NCI-H345 treated with DMSO at 0.1 percent for 48 hours (cell line): ENCODE data around the gene PRTG.
"Not testable (repeated sequence)": the region's sequence is repeated elsewhere in the genome, so short reads cannot be mapped to it uniquely, and the experiment has no call there.

Experiments
- DNase-seq: peaks from one replicate; lab custom pipeline; 2025; ENCODE audit not compliant: unreplicated experiment; lab: John Stamatoyannopoulos, UW

PRTG gene

GRCh38 chr15:55649058-55649423 is 93.9 kb downstream of the PRTG start:
- no peak for DNase-seq

GRCh38 chr15:55638764-55639163 is 104.2 kb downstream of the PRTG start:
- DNase-seq: no peak

- no peak for DNase-seq
Measured at GRCh38 chr15:55637086-55637485, 105.9 kb downstream of the PRTG start.

DNA sequence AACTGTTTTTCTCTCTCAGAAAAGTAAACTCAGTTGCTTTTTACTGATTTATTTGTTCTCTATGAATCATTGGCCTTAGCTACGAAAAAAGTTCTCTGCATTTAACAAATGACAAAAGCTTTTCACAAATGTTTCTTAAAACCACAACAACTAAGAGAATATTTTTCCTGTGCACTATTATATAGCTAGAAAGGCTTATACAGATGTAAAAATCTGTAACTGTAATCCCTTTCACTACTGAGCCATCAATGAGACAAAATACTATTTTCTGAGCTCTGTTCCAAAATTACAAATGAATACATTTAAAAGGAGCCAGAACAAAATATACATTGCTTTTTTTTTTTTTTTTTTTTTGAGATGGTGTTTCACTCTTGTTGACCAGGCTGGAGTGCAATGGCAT is 109.2 kb downstream of the PRTG start:
- no peak for DNase-seq

GRCh38 chr15:55632434-55632833 is 110.5 kb downstream of the PRTG start:
- no peak for DNase-seq

DNA sequence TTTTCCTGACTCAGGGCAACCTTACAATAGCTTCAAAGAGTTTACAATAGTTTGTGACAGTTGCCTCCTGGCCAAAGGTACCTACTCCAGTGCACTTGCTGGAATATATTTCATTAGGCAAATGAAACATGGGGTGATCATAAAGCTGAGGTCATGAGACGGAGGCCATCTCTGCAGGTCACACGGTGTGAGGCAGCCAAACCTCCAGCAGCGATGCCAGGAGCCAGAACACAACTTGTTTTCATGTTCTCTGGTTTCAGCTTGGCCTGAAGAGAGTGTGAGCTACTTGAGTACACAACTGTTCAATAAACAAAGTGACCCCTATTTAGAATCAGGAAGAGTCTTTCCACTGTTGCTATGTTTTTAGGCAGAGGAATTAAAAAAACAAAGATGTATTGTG is 112.1 kb downstream of the PRTG start:
- no peak for DNase-seq

DNA sequence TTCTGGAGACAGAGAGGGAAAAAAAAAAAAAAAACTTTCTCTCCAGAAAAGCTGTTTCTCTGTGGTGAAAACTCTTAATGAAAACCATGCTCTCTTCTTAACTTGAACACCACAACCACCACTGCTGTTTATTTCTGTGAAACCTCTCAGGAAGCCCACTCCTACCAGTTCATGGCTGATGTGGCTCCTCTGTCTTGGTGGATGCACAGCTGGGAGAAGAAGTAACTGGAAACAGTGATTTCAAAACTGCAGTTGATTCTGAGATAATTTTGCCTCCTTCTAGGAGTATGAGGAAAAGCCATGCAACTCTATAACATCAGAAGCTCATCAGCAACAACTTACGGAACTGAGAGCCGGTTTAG is 114.6 kb downstream of the PRTG start:
- no peak for DNase-seq

DNA sequence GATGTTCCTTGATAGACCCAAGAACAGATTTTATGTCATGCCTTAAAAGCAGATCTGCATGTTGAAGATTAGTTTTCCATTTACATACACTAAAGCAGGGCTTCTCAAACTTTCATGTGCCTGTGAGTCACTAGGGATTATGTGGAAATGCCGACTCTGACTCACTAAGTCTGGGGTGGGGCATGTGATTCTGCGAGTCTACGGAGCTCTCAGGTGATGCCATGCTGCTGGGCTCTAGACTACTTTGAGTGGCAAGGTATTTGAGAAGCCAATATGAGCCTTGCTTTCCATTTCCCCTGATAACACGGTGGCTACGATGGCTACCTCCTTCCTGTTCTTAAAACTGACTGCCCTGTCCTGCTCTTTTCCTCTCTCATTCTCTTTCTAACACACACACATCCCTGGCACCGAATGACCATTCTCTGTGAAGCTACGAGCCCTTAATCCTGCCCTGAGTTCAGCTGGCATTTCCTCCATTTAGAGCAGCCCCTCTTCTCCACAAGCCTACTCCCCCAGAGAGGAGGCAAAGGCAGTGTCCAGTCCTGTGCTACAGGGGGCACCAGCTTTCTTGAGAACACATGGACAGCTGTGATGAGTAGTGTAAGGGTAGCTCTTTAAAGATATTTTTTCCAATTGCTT is 115.1 kb downstream of the PRTG start:
- no peak for DNase-seq

GRCh38 chr15:55619783-55620182 is 123.2 kb downstream of the PRTG start:
- no peak for DNase-seq

DNA sequence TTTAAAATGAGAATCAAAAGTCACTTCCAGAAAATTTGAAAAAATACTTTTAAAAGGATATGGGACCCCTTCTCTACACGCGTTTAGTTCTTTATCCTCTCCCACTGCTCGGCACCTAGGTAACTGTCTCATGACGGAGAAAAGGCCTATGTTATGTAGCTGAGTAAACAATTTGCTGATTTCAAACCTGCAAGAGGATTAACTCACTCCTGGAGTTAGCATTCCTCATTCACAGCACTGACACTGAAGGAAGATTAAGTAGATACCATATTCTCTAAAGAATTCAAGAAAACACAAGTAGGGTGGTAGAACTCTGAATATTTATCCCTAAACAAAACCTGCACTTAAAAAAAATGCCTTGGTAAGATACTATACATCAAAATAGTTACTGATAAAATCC is 124.6 kb downstream of the PRTG start:
- no peak for DNase-seq

- DNase-seq: no peak
Measured at GRCh38 chr15:55615445-55615844, 127.5 kb downstream of the PRTG start.

GRCh38 chr15:55613727-55614126 is 129.2 kb downstream of the PRTG start:
- DNase-seq: no peak

- DNase-seq: no peak
Measured at GRCh38 chr15:55606214-55606613, 136.7 kb downstream of the PRTG start.

GRCh38 chr15:55601374-55601773 is 141.6 kb downstream of the PRTG start:
- DNase-seq: no peak

GRCh38 chr15:55599439-55599838 is 143.5 kb downstream of the PRTG start:
- no peak for DNase-seq

- DNase-seq: not testable (repeated sequence)
Measured at GRCh38 chr15:55593019-55593418, 149.9 kb downstream of the PRTG start.

GRCh38 chr15:55590788-55591187 is 152.2 kb downstream of the PRTG start:
- DNase-seq: no peak

DNA sequence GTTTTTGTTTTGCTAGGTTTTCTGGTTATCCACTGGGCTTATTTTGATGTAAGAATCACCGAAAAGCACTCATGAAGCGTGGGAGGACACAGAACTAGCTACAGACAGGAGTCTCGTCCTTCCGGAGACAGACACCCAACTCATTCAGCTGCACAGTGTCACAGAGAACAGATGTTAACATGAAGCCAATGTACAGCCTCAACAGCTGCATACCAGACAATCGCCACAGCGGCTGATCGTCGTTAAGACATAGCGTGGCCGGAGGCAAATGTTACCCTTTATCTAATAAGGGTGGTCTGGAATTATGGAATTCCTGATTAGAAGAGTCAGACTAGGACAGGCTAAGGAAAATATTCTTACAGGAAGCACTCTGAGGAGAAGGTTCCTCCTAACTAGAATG is 153.7 kb downstream of the PRTG start:
- DNase-seq: no peak

DNA sequence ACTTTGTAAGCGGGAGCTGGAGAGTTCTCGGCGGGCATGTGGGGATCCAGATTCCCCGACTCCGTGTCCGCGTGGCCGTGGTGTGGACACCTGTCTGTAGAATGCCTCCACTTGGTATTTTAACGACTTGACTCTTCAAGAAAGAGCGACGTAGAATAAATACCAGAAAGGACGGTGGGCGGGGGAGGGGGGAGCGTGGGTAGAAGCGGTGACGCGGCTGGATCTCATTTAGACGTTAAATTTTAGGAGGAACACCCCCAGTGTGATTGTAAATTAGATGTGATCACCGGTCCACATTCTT is 154.2 kb downstream of the PRTG start:
- no peak for DNase-seq

- DNase-seq: no peak
Measured at GRCh38 chr15:55588070-55588814, 154.7 kb downstream of the PRTG start, which contains the start of gene PYGO1. TSS of gene PYGO1 (minus strand) at chr15:55588345. CDS start at chr15:55587883, 462 bp downstream.

- no peak for DNase-seq
Measured at GRCh38 chr15:55587321-55588069, 155.5 kb downstream of the PRTG start.

GRCh38 chr15:55586808-55587207 is 156.1 kb downstream of the PRTG start:
- DNase-seq: no peak
